Measurements from ENCODE around the gene FILIP1. TPM values are rescaled to one million over a fixed set of nuclear protein-coding genes. Genes with fewer than 3 reads are reported as not detected.

FILIP1 gene
- polyA plus RNA-seq, 2 of the 4 experiments (the other 2 are of a cell fraction), result 2.3 to 15.6 TPM

GRCh38 chr6:75368151-75368779, 125.3 kb downstream of the FILIP1 start:
- H3K4me2 ChIP-seq, result peak overlapping the region; percentile 71
- peaks cover 65% of the 10 kb centered on the region for H3K4me1 ChIP-seq
- POLR2A ChIA-PET, result interaction anchor here (1.0 to 1.5 kb wide), 3 partner anchors 8 to 178 kb away, joined by 3 to 11 read pairs (median 4); no protein-coding TSS in a partner anchor
- 1% methylated on average over 6 of the region's 6 CpGs for WGBS (ENCODE audit: missing lambda C conversion rate)
- H3K4me3 ChIP-seq, result no peak overlapping the region
- FAIRE-seq, result no peak
- H3K27ac ChIP-seq, result peak overlapping the region; percentile 88 to 92
- DNase-seq (ENCODE audit: low read depth in 1 of 2, low spot score in 1 of 2), result peak; percentile 55 to 96
- ATAC-seq, result peak; percentile 94 to 97
- CTCF ChIA-PET, result interaction anchor here (0.6 to 4.3 kb wide), 32 partner anchors 10 to 738 kb away, joined by 3 to 42 read pairs (median 4); no protein-coding TSS in a partner anchor
- no peak for TF ChIP-seq CHD2 (IDR thresholded peaks at IDR 0.05; ENCODE audit: low read length, partially characterized antibody)
- peak; percentile 88 to 94 for TF ChIP-seq CEBPB (IDR thresholded peaks at IDR 0.05)
- no peak for TF ChIP-seq RFX5 (IDR thresholded peaks at IDR 0.05)
- TF ChIP-seq, protein P1, sequence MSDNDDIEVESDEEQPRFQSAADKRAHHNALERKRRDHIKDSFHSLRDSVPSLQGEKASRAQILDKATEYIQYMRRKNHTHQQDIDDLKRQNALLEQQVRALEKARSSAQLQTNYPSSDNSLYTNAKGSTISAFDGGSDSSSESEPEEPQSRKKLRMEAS (IDR thresholded peaks at IDR 0.05), result peak; percentile 27; the same call in 1 of the 2 replicates
- TF ChIP-seq MAFK (IDR thresholded peaks at IDR 0.05; ENCODE audit: partially characterized antibody), result peak; percentile 37
- TF ChIP-seq KDM5A (IDR thresholded peaks at IDR 0.05), result no peak
- TF ChIP-seq RARB (CRISPR knock-in tag; IDR thresholded peaks at IDR 0.05), result peak; percentile 73
- no peak for TF ChIP-seq ZNF302 (CRISPR knock-in tag; IDR thresholded peaks at IDR 0.05)
- 0 out of 2 replicates have a peak, but pooled peaks have one; percentile 49 for TF ChIP-seq MYC (IDR thresholded peaks at IDR 0.05; ENCODE audit: borderline replicate concordance, low read length)
- peak; percentile 94 for TF ChIP-seq SMC3 (IDR thresholded peaks at IDR 0.05)
- no peak for TF ChIP-seq ATOH8 (CRISPR knock-in tag; IDR thresholded peaks at IDR 0.05; ENCODE audit: low read depth)
- TF ChIP-seq FOSL2 (IDR thresholded peaks at IDR 0.05), result peak; percentile 56
- peak; percentile 93 for TF ChIP-seq FOSL2 (CRISPR knock-in tag; IDR thresholded peaks at IDR 0.05)
- 0 out of 2 replicates have a peak, but pooled peaks have one; percentile 40 for TF ChIP-seq FOXS1 (CRISPR knock-in tag; IDR thresholded peaks at IDR 0.05)
- TF ChIP-seq EP300 (IDR thresholded peaks at IDR 0.05), result peak; percentile 97; a peak in 4 of 5 replicates
- TF ChIP-seq CBX2 (IDR thresholded peaks at IDR 0.05; ENCODE audit: borderline replicate concordance, low read depth), result no peak
- TF ChIP-seq, protein P2, sequence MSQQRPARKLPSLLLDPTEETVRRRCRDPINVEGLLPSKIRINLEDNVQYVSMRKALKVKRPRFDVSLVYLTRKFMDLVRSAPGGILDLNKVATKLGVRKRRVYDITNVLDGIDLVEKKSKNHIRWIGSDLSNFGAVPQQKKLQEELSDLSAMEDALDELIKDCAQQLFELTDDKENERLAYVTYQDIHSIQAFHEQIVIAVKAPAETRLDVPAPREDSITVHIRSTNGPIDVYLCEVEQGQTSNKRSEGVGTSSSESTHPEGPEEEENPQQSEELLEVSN (IDR thresholded peaks at IDR 0.05; ENCODE audit: borderline replicate concordance, low read depth), result no peak
- TF ChIP-seq JUN (IDR thresholded peaks at IDR 0.05), result peak; percentile 93 to 94
- no peak for TF ChIP-seq HEYL (CRISPR knock-in tag; IDR thresholded peaks at IDR 0.05)
- 0 out of 2 replicates have a peak, but pooled peaks have one; percentile 62 for TF ChIP-seq EHF (CRISPR knock-in tag; IDR thresholded peaks at IDR 0.05)
- no peak for TF ChIP-seq CHD4 (IDR thresholded peaks at IDR 0.05; ENCODE audit: borderline replicate concordance)
- TF ChIP-seq ZSCAN20 (CRISPR knock-in tag; IDR thresholded peaks at IDR 0.05), result peak; percentile 67; the same call in 1 of the 2 replicates
- TF ChIP-seq, protein P3, sequence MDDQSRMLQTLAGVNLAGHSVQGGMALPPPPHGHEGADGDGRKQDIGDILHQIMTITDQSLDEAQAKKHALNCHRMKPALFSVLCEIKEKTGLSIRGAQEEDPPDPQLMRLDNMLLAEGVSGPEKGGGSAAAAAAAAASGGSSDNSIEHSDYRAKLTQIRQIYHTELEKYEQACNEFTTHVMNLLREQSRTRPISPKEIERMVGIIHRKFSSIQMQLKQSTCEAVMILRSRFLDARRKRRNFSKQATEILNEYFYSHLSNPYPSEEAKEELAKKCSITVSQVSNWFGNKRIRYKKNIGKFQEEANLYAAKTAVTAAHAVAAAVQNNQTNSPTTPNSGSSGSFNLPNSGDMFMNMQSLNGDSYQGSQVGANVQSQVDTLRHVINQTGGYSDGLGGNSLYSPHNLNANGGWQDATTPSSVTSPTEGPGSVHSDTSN (IDR thresholded peaks at IDR 0.05), result peak; percentile 51; the same call in 1 of the 2 replicates
- TF ChIP-seq TP53 (CRISPR knock-in tag; IDR thresholded peaks at IDR 0.05), result no peak
- TF ChIP-seq JUNB (IDR thresholded peaks at IDR 0.05), result peak; percentile 91
- TF ChIP-seq GATA3 (IDR thresholded peaks at IDR 0.05; ENCODE audit: borderline replicate concordance), result peak; percentile 98
- TF ChIP-seq, protein P4, sequence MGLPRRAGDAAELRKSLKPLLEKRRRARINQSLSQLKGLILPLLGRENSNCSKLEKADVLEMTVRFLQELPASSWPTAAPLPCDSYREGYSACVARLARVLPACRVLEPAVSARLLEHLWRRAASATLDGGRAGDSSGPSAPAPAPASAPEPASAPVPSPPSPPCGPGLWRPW (IDR thresholded peaks at IDR 0.05), result peak; percentile 54; the same call in 1 of the 2 replicates
- TF ChIP-seq BCL3 (IDR thresholded peaks at IDR 0.05), result peak; percentile 98
- TF ChIP-seq RAD21 (conservative IDR thresholded peaks at IDR 0.05 in 1 of 2, IDR thresholded peaks at IDR 0.05 in 1 of 2), result peak; percentile 93 to 96
- TF ChIP-seq ZC3H11A (IDR thresholded peaks at IDR 0.05), result no peak
- peak; percentile 70 for TF ChIP-seq CTCF (IDR thresholded peaks at IDR 0.05)
- TF ChIP-seq ZFP36 (IDR thresholded peaks at IDR 0.05; ENCODE audit: borderline replicate concordance, partially characterized antibody), result peak; percentile 57
- no peaks in the 10 kb centered on the region for H3K9me3 ChIP-seq

All from A549 (cell line).